ENCODE measurements around the gene CPZ.

Gene CPZ

DNA sequence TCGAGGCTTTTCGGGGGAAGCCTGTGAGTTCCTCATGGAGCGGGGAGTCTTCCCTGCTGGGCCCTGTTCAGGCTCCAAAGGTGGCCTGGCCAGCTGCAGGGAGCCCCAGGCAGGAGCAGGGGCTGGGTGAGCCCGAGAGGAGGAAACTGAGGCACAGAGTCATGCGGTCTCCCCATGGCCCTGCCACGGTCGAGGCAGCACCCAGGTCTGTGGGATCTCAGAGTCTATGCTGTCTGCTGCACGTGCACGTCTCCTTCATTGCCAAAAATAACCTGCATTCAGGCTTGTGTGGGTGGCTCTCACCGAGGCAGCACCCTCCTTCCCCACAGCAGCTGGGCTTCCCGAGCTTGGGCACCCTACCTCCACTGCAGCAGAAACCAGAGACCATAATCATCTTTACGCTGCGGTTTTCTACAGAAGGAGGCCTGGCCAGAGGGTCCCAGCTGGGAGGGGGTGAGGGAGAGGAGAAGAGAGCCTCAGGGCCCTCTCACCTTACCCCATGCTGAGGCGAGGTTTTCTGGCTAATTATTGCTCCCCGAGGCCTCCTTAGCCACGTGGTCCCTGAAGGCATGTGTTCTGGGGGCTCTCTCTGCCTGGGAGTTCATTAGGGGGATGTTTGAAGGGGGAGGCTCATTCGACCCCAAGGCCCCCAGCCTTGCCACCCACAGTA lies 64.3 kb downstream of the CPZ start:
- DNase-seq, result no peak

DNA sequence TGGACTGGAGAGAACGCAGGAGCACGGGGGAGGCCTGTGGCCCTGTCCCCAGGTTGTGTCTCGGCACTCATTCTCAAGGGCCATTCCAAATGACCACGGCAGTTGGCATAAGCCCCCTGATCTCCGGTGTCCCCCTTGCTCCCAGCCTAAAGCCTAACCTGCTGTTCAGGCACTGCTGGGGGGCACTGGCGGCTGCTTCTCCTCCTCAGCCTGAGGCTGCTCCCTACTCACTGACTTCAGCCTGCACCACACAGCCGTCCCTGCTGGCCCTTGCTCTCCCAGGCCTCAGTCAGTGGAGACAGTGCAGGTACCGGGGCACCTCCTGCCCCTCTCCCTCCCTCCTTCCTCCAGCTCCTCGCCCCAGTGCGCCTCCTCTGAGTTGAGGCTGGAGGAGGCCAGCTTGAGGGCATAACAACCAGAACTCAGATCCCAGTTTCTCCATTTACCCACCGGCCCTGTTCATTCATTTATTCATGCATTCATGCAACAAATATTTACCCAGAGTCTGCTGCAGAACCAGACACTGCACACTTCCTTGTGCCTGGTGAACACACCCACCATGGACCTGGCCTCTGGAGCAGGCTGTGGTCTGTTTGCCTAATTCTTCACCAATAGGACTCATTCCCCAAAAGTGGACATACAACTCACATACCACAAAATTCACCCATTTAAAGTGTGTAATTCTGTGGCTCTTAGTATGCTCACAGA lies 65.0 kb downstream of the CPZ start:
- DNase-seq, result no peak

DNA sequence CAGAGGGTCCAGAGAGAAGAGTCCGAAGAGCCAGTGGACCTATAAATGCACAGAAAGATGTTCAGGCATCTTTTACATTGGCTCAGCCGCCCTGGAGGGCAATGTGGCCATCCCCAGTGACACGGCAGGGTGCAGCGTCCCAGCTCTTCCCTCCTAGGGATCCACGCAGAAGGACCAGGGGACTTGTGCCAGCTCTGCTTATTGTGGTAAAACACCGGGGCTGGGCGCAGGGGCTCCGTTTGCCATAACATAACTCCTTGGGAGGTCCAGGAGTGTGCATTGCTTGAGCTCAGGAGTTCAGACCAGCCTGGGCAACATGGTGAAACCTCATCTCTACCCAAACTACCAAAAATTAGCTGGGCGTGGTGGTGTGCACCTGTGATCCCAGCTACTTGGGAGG lies 70.2 kb downstream of the CPZ start:
- no peak for DNase-seq

DNA sequence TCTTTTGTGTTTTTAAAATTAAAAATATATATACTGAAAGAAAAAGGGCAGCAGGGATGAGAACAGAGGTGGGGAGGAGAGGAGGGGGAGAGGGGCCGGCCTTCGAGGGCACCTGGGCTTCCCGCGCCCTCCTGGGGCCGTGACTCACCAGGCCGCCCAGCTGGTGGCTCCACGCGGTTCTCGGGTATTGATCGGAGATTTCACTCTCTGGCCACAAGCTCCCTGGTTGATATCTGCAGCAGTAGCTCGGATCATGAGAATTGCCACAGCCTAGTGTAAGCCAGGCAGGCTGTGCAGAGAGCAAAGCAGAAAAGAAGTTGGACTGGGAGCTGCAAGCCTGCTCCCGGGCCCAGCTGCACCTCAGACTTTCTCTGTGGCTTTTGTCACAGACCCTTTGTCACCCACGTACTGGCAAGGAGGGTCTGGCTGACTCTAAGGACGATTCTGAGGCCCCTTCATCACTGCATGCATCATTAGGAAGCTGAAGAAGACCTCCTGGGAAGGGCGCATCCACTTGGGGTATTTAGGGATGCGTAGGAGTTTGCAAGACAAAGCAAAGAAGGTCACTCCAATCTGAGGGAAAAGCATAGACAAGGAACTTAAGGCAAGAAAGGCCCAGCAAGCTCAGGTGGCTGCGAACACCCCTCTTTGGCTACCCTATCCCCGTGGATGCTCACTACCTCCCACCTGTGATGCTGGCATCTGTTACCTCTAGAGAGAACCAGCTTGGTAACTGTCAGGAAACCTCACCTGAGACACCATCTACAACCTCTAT lies 71.7 kb downstream of the CPZ start:
- no peak for DNase-seq

DNA sequence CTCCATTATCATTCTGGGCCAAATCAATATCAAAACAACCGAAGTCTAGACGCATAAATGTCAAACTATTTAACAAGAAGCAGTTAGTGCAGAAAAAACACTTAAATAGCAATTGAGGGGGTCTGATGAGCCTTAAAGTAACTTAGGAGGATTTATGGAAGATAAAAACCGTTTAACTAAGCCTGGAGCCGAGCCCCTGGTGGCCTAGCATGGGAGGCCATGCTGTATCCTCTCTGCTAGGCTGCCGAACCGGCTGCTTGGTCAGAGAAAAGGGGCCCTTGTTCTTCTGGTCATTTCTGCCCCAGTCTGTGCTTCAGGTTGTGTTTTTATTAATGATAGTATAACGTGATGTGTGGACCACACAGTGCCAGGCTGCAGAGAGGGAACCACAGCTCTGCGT lies 72.4 kb downstream of the CPZ start:
- no peak for DNase-seq

DNA sequence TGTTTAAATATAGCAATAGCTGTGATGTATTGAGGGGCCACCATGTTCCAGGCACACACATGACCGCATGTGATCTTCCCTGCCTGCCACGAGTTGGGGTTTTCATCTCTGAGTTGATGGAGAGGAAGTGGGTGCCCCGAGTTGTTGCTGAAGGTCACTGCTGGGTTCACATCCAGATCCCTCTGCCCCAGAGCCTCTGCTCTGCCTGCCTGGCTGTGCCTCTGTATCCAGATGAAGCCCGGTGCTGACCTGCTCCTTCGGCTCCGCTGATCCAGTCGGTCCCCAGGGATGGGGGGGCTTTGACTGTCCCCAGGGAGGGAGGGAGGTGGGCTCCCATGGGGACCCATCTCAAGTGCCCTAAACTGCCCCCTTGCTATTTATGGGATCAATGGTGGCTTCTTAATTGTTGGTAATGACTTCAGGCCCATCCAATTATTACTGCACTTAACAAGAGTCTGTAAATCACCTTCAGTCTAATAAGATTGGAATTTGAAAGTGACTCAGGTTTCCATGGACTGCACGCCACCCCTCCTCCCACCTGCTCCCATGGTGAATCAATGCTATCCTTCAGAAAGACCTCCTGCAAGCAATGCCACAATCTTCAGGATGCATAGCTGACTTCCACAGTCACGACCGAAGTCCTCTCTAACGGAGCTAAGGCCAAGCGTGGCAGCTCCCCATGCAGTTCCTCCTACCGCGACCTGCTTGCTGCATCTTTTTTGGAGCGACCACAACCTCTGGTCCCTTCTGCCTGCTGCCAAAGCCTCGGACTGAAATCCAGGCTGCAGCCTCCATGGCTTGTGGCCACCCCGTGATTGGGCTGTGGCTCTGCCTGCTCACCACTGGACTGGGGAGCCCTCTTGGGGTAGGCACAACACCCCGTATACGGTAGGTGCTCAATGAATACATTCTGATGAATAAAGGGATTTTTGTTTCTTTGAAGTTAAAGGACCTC lies 73.1 kb downstream of the CPZ start:
- no peak for DNase-seq

DNA sequence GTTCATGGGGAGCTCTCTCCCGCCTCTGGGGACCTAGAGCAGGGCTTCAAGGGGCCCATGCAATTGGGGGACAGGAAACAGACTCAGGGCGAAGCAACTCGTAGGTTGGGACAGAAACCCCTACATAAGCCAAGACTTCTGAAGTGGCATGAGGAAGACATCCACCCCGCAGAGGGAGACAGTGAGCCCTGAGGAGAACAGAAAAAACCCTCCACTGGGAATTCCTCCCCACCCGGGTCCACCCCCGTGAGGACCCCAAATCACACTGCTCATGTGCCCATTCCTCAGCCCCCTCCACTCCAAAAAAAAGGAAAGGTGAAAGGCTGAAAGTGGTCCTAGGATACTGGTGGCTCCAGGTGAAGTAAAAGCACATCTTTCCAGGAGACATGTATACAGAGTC lies 74.0 kb downstream of the CPZ start:
- DNase-seq, result no peak
